HepG2 (cell line): Measurements from ENCODE around the gene PRR36. TPM values are rescaled to one million over a fixed set of nuclear protein-coding genes. Genes with fewer than 3 reads are reported as not detected.

Experiments
- AKAP8 ChIP-seq: sonication (generic); formaldehyde crosslinking; IDR thresholded peaks from 2 replicates; pipeline ENCODE4 v1.5.1; 2020; ENCODE audit warnings: mild to moderate bottlenecking, missing genetic modification reagents
- ATRX ChIP-seq: sonication (generic); formaldehyde crosslinking; IDR thresholded peaks from 2 replicates; pipeline ENCODE4 v1.4.0; 2020; ENCODE audit warnings: missing genetic modification reagents, borderline replicate concordance
- ELF4 ChIP-seq: sonication (generic); formaldehyde crosslinking; IDR thresholded peaks from 2 replicates; pipeline ENCODE4 v1.5.0; 2020; ENCODE audit warnings: missing genetic modification reagents, mild to moderate bottlenecking, moderate library complexity, borderline replicate concordance
- HDAC6 ChIP-seq: fragments of 200-600 bp; sonication (generic); IDR thresholded peaks from 2 replicates; pipeline ENCODE4 v1.7.0; 2017; ENCODE audit warnings: mild to moderate bottlenecking, antibody characterized with exemption, low read length, low read depth
- HMGA1 ChIP-seq: sonication (generic); formaldehyde crosslinking; conservative IDR thresholded peaks from 2 replicates; pipeline ENCODE4 v1.4.0; 2020; ENCODE audit warnings: missing genetic modification reagents
- HOXA9 ChIP-seq: sonication (generic); formaldehyde crosslinking; IDR thresholded peaks from 2 replicates; pipeline ENCODE4 v1.8.1; 2022; ENCODE audit warnings: missing genetic modification reagents, mild to moderate bottlenecking, moderate library complexity, borderline replicate concordance
- MAFF ChIP-seq: IDR thresholded peaks from 2 replicates; pipeline ENCODE4 v1.6.1; 2011; ENCODE audit warnings: low read depth, low read length, improper control_type of control experiment
- PAWR ChIP-seq: sonication (generic); formaldehyde crosslinking; IDR thresholded peaks from 2 replicates; pipeline ENCODE4 v1.4.0; 2020; ENCODE audit warnings: missing genetic modification reagents, mild to moderate bottlenecking, borderline replicate concordance
- POLR2AphosphoS5 ChIP-seq: IDR thresholded peaks from 2 replicates; pipeline ENCODE4 v1.6.1; 2012; ENCODE audit warnings: low read depth, low read length
- PPARG ChIP-seq: conservative IDR thresholded peaks from 2 replicates; pipeline ENCODE4 v1.6.1; 2016; ENCODE audit warnings: missing biosample characterization, missing genetic modification reagents
- RBM22 ChIP-seq: fragments of 200-400 bp; formaldehyde crosslinking; optimal IDR thresholded peaks from 2 replicates; pipeline ENCODE3; 2017; ENCODE audit warnings: mild to moderate bottlenecking, low read length, moderate library complexity
- ZC3H4 ChIP-seq: sonication (generic); formaldehyde crosslinking; IDR thresholded peaks from 2 replicates; pipeline ENCODE4 v1.4.0; 2020; ENCODE audit warnings: missing genetic modification reagents, borderline replicate concordance
- ZNF296 ChIP-seq: sonication (generic); formaldehyde crosslinking; conservative IDR thresholded peaks from 2 replicates; pipeline ENCODE4 v1.5.0; 2020; ENCODE audit warnings: mild to moderate bottlenecking, missing genetic modification reagents
- ZNF34 ChIP-seq: sonication (generic); formaldehyde crosslinking; IDR thresholded peaks from 2 replicates; pipeline ENCODE4 v1.4.0; 2020; ENCODE audit warnings: mild to moderate bottlenecking, missing genetic modification reagents, borderline replicate concordance
- ZNF441 ChIP-seq: sonication (generic); formaldehyde crosslinking; IDR thresholded peaks from 2 replicates; pipeline ENCODE4 v1.7.0; 2021; ENCODE audit warnings: missing genetic modification reagents, borderline replicate concordance
- ZNF772 ChIP-seq: sonication (generic); formaldehyde crosslinking; IDR thresholded peaks from 2 replicates; pipeline ENCODE4 v1.5.0; 2020; ENCODE audit warnings: mild to moderate bottlenecking, missing genetic modification reagents
- polyA plus RNA-seq, 8 experiments: library from polyadenylated mRNA; depleted of rRNA in 3 of 8; stranded (reverse) in 7 of 8; unstranded in 1 of 8; fragments of >200 nt; fragmentation: Illumina TruSeq in 4 of 8; extraction: Trizol in 4 of 8; gene quantifications; 2 replicates each; pipeline versions ENCODE4 v1.2.1 to v1.2.3, GENCODE V29; 2011 to 2016; ENCODE audit warnings: low read depth in 4 of 8, missing spikeins in 1 of 8, mixed read lengths in 1 of 8; ENCODE audit not compliant: insufficient read depth in 1 of 8
- total RNA-seq, 5 experiments: library from RNA; depleted of rRNA; stranded (reverse); fragments of >200 nt; fragmentation: Illumina TruSeq; extraction: Trizol; gene quantifications; 2 replicates each; pipeline ENCODE4 v1.2.3, GENCODE V29; 2016; ENCODE audit warnings: low read depth in 1 of 5
- TF ChIP-seq, protein P1 (sequence below): IDR thresholded peaks from 2 replicates; pipeline ENCODE4 v1.6.1; 2016; ENCODE audit warnings: mild to moderate bottlenecking
- TF ChIP-seq, protein P2 (sequence below): sonication (generic); formaldehyde crosslinking; IDR thresholded peaks from 2 replicates; pipeline ENCODE4 v1.5.0; 2020; ENCODE audit warnings: missing genetic modification reagents, mild to moderate bottlenecking, borderline replicate concordance
- TF ChIP-seq, protein P3 (sequence below): sonication (generic); formaldehyde crosslinking; IDR thresholded peaks from 2 replicates; pipeline ENCODE4 v1.4.0; 2020; ENCODE audit warnings: missing genetic modification reagents
- TF ChIP-seq, protein P4 (sequence below): IDR thresholded peaks from 2 replicates; pipeline ENCODE4 v1.6.1; 2012; ENCODE audit warnings: low read depth, low read length, improper control_type of control experiment

PRR36 gene
- total and polyA plus RNA-seq, 2 of the 13 experiments (the other 11 are each of a cell fraction or from before 2014, with no cell fraction given): 0.07 to 0.17 TPM

DNA sequence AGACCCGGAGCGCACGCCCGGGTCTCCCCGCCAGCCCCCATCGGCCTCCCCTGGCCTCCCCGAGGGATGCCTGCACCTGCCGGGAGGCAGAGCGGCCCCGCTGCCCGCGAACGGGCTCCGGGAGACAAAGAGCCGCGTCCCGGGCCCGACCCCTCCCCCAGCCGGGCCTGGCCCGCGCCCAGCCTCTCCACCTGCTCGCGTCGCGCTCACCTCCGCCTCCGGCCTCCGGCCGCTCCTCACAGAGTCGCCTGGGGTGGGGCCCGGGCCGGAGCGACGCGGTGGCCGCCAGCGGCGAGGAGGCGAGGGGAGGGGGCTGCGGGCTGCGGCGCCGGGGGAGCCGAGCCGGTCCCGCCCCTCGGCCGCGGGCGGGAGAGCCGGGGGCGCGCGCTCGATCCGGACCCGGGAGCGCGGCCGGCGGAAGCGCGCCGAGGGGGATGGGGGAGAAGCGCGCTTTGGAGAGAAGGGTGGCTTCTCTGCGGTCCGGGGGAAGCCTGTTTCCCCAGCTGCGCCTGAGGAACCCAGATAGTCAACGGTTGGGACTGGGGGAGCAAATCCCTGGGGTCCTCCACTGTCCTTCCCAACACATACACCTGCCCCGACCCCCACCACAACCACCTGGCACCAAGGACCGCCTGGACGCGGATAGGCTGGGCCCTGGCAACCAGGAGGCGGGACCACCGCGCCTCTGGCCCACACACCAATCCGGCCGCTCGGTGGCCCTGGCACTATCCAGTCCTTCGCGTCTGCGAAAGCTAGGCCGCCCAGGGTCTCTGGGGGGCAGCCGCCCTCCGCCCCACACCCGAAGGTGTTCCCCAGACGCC lies at the start of gene PRR36 (continued):
- TF ChIP-seq PAWR (CRISPR knock-in tag) (no peak), ELF4 (CRISPR knock-in tag) (no peak), ZNF34 (CRISPR knock-in tag) (no peak), ZNF441 (CRISPR knock-in tag) (no peak), POLR2AphosphoS5 (no peak), HOXA9 (CRISPR knock-in tag) (no peak), ZNF772 (CRISPR knock-in tag) (no peak), ZC3H4 (CRISPR knock-in tag) (no peak), HMGA1 (CRISPR knock-in tag) (no peak), PPARG (CRISPR knock-in tag) (no peak), HDAC6 (no peak), AKAP8 (peak; percentile 63; the same call in 1 of the 2 replicates), RBM22 (no peak), ZNF296 (CRISPR knock-in tag) (no peak), ATRX (no peak), MAFF (no peak)
- TF ChIP-seq, protein P1, sequence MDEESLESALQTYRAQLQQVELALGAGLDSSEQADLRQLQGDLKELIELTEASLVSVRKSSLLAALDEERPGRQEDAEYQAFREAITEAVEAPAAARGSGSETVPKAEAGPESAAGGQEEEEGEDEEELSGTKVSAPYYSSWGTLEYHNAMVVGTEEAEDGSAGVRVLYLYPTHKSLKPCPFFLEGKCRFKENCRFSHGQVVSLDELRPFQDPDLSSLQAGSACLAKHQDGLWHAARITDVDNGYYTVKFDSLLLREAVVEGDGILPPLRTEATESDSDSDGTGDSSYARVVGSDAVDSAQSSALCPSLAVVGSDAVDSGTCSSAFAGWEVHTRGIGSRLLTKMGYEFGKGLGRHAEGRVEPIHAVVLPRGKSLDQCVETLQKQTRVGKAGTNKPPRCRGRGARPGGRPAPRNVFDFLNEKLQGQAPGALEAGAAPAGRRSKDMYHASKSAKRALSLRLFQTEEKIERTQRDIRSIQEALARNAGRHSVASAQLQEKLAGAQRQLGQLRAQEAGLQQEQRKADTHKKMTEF (CRISPR knock-in tag): no peak
- TF ChIP-seq, protein P2, sequence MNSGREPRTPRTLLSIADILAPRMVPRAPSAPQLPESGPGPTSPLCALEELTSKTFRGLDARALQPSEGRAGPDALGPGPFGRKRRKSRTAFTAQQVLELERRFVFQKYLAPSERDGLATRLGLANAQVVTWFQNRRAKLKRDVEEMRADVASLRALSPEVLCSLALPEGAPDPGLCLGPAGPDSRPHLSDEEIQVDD (CRISPR knock-in tag): no peak
- TF ChIP-seq, protein P3, sequence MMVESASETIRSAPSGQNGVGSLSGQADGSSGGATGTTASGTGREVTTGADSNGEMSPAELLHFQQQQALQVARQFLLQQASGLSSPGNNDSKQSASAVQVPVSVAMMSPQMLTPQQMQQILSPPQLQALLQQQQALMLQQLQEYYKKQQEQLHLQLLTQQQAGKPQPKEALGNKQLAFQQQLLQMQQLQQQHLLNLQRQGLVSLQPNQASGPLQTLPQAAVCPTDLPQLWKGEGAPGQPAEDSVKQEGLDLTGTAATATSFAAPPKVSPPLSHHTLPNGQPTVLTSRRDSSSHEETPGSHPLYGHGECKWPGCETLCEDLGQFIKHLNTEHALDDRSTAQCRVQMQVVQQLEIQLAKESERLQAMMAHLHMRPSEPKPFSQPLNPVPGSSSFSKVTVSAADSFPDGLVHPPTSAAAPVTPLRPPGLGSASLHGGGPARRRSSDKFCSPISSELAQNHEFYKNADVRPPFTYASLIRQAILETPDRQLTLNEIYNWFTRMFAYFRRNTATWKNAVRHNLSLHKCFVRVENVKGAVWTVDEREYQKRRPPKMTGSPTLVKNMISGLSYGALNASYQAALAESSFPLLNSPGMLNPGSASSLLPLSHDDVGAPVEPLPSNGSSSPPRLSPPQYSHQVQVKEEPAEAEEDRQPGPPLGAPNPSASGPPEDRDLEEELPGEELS (CRISPR knock-in tag): no peak
- TF ChIP-seq, protein P4, sequence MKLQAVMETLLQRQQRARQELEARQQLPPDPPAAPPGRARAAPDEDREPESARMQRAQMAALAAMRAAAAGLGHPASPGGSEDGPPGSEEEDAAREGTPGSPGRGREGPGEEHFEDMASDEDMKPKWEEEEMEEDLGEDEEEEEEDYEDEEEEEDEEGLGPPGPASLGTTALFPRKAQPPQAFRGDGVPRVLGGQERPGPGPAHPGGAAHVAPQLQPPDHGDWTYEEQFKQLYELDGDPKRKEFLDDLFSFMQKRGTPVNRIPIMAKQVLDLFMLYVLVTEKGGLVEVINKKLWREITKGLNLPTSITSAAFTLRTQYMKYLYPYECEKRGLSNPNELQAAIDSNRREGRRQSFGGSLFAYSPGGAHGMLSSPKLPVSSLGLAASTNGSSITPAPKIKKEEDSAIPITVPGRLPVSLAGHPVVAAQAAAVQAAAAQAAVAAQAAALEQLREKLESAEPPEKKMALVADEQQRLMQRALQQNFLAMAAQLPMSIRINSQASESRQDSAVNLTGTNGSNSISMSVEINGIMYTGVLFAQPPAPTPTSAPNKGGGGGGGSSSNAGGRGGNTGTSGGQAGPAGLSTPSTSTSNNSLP: no peak
